ENCODE results near the gene FBLN2.

The FBLN2 gene

DNA sequence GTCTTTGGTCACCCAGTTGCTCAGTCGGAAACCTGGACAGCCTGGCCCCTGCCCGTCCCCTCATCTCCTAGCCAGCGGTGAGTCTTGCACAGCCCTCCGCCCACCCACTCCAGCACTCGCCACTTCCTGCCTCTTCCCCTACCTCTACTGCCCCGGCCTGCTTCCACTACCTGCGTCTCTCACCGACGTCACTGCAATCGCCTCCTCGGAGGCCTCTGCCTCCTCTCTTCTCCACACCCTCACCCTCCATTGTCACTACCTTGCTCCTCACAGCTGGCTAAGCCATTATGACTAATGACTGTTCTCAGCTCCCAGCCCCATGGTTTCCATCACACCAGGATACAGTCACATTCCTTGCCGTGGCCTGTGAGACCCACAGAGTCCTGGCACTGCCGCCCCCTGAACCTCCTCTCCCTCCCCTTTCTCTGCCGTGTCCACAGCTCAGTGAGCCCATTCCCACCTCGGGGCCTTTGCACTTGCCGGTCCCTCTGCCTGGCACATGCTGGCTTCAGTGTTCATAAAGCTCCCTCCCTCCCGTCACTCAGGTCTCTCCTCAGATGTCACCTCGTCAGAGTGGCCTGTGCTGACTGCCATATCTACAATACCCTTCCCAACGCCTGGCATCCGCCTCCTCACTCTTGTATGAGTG lies 104.8 kb downstream of the FBLN2 start:
- DNase-seq, result no peak

DNA sequence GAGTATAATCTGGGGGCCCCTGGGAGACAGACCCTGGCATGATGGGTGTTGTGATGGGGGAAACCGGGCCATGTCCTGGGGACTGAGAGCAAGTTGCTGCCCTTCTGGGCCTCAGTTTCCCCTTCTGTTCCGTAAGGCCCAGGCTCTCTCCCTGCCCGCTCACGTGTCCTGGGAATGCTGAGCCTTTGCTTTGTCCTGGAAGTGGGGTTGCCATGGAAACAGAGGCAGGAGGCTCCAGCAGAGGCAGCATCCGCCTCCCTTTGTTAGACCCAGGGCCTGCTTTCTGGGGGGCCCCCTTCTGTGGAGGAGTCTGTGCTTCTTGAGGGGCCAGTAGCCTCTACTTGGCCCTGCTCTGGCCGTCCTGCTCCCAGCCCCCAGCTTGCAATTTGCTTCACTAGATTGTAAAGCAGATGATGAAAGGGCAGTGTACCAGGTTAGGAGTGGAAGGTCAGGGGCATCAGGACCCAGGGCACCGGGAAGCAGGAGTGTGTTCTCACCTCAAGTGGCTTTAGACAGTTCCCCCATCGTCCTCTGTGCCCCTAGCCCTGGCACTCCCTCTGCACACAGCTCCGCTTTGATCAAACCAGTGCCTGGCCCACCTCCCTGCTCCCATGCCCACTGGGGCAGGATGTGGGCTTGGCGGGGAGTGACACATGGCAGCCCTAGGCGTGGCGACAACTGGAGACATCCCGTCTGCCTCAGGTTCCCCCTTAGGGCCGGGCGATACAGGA lies 105.6 kb downstream of the FBLN2 start:
- peak; percentile 14 for DNase-seq

DNA sequence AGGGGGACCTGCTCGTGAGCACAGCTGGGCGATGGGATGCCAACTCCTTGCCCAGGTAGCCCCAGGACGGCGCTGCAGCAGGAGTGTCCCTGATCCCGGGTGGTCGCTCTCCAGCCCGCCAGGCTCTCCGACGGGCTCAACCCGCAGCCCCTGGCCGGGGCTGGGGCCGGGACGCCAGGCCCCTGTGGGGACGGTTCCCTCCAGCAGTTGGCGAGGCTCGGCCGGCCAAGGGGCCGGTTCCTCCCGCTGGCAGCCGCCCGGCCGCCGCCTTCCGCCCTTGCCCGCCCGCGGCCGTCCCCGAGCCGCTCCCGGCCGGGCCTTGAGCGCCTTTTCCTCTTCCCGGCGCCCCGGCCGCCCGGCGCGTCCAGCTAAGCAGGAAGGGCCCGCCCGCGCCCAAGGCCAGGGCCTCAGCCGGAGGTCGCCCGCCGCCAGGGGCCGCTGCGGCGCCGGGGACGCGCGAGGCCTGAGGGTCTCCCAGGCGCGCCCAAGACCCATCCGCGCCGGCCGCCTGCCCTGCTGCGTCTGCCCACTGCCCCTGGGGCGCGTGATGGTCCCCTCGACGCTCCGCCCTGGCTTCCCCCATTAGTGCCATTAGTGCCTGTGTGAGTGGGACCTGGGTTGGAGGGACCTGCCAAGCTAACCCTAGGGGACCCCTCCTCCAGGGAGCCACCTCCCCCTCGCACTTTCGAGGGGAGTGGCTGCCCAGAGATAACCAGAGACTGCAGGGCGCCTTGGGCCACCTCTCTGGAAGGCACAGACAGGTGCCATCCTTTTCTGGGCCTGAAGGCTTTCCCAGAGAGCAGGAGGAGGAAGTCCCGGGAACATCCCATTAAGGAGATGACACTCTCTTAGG lies 106.4 kb downstream of the FBLN2 start:
- DNase-seq, result no peak

DNA sequence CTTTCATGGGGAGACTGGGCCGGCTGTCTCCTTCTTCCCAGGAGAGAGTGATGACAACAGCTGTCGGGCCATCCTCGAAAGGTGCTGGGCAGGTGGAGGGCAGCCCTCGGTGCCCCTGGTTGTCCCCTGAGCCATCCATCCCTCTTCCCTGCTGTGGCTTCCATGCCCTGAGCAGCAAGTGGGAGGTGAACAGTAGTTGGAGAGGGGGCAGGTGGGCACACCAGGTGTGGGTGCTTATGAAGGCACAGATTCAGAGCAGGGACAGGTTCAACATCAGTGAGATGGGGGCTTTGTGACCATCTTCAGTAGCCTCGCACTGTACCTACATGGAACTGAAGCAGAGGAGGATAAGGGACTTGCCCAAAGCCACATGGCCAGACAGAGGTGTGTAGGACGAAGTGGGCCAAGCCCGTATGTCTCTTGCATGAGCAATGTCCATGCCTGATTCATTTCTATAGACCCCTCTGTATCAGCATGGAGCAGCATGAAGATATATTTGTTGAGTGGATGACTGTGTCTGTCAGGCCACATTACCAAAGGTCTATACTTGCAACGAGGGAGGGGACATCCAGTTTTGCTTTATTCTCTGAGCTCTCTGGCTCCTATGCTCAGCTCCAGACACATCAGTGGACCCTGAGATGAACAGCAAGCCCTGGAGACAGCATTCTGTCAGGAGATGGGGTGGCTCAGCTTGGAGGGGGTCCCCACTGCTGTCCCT lies 107.8 kb downstream of the FBLN2 start:
- DNase-seq, result no peak

DNA sequence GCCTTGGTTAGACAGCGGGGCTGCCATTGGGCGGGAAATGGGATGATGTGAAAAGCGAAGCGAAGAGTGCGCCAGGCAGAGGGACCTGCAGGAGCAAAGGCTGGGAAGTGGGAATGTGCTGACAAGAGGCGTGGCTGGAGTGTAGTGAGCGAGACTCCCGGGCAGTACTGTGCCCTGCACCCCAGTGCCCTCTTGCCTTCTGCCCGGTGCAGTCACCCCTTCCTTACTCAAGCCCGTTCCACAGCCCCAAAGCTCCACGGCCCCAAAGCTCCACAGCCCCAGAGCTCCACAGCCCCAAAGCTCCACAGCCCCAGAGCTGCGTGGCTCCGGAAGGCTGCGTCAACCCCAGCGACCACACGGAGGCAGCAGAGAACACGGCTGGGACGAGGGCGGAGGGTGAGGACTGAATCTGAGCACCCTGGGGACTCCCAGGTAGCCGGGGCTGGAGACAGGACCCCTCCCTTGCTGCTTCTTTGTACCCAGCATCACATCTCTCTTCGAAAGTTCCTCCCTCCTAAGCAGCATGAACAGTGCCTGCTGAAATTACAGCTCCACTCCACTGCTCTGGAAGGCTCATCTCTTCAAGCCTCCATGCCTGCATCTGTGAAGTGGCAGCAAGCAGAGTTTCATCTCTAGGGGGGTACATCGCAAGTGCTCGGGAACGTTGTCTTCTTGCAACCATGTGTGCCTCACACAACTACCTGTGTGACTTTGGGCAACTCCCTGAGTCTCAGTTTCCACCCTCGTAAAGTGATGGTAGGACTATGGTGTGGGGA lies 108.9 kb downstream of the FBLN2 start:
- peak; percentile 61 for DNase-seq

DNA sequence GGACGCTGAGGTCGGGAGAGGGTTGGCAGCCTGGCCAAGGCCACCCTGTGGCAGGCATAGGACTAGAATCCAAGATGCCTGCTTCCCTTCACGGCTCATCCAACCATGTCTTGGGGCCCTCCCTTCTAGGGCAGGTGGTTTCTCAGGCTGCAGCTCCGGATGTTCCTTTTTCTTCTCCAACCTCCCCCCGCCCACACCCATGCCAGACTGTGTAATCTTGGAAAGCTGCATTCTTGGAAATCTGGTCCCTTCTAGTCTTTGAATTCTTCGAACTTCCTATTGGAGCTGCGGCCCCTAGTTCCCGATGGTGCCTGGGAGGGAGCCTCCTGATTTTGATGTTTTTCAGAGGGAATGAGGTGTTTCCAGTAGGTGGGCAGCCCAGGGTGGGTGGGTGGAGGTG lies 109.8 kb downstream of the FBLN2 start:
- no peak for DNase-seq

DNA sequence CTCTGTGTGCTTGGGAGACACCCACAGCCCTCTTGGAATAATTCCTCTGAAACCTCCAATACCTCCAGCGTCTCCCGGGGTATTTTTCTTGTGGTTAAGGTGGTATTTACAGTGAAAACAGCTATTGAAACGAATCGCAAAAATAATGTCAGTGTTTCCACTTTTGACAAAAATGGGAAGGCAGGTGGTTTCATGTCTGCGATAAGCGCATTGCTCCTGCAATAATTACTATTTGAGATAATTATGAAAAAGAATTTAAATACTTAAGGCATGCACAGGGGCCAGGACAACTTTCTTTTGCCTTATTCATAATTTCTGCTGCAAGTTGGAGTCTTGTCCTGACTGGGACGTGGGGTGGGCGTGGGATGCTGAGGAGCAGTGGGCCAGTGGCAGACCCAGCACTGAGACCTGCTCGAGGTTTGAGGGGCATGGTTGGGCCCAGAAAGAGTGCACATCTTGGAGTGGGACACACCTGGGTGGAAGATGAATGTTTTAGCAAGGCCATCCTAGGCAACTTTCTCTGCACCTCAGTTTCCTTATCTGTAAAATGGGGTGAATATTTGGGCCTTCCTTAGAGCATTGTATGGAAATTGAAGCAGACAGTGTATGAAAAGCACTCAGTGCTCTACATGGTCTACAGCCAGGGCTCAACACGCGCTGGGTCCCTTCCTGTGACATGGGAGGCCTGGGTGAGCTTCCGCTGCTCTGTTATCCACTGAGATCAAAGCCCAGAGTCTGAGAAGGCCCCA lies 110.5 kb downstream of the FBLN2 start:
- no peak for DNase-seq

DNA sequence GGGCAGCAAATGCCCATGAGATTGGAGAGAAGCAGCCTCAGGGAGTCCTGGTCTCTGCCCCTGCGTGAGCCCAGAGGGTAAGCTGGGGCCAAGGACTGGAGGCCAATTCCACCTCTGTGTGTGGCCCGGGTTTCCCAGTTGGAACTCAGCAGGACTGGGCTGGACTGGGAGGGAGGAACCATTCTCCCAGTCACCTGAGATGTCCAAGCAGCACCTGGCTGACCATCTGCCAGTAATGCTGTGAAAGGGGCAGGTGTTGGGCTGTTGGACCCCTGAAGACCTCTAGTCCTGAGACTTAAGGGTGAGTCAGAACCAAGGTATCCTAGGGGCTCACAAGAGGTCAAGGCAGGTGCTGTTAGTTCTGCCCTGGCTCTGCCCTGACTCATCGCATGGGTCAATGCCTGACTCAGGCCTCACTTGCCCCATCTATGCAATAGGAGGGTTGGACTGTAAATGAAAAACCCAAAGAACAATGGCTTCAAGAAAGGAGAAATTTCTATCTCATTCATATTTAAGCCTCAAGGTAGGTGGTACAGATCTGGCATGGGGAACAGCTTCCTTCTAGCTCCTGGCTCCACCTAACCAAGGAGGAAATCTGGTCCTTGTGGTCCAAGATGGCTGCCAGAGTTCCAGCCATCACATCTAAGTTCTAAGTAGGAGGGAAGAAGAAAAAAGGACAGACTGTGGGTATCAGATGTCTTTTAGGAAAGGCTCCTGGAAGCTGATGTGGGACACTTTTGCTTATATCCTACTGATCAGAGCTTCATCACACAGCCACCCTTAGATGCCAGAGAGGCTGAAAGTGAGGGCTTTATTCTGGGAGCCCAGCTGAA lies 111.3 kb downstream of the FBLN2 start:
- no peak for DNase-seq

- DNase-seq, result no peak
Measured at GRCh38 chr3:13661121-13661520, 112.2 kb downstream of the FBLN2 start.

DNA sequence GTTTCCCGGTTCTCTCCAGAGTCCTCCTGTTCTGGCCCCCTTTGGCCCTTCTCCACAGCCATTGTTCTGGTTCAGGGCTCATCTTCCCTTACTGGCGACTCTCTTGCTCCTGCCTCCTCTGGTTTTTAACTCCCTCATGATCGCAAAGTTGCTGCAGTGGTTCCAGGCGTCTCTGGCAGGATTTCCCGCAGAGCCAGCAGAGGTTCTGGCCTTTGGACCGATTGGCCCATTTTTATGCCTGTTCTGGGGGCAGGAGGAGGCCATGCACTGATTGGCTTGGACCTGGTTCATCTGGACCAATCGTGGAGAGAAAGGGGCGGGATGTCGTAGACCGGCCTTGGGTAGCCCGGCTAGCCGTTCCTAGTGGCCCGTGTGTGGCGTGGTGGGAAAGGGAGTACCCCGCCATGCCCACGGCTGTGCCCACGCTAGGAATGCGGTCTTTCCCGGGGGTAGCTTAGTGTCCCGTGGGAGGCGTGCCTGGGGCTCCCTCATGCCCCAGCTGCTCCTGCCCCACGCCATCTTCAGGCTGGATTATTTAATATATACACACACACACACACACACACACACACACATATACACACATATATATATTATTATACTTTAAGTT lies 113.4 kb downstream of the FBLN2 start:
- no peak for DNase-seq

DNA sequence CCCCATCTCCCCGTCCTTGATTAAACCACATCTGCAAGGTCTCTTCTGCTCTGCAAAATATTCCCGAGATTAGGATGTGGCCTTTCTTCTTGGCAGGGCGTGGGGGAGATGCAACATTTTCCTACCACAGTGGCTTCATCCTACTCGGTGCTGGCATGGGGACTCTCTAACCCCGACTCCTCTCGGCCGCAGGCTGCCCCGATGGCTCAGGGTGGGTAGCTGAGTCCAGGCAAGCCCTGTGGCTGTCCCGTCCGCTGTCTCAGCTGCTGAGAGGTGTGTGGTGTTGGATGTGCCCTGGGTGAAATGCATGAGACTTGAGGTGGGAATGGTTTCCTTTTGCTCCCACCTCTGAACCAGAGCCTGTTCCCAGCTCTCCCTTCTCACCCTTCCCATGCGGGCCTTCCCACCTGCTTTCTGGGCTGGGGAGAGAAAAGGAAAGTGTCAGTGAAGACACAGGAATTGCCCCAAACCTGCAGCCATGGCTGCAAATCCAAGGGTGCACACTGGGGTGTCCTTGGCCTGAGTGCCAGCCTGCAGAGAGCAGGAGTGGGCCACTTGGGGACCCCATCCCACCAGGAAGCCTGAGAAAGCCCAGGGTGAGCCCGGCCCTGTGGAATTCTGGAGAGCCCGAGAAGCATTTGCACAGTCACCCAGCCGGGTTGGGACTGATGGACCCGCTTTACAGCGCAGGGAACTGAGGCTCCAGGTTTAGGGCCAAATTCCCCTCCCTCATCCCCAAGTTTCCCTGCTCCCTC lies 115.0 kb downstream of the FBLN2 start:
- DNase-seq, result no peak

GRCh38 chr3:13665582-13666226 lies 116.8 kb downstream of the FBLN2 start:
- DNase-seq, result no peak

GRCh38 chr3:13666227-13666619 lies 117.3 kb downstream of the FBLN2 start:
- DNase-seq, result no peak

DNA sequence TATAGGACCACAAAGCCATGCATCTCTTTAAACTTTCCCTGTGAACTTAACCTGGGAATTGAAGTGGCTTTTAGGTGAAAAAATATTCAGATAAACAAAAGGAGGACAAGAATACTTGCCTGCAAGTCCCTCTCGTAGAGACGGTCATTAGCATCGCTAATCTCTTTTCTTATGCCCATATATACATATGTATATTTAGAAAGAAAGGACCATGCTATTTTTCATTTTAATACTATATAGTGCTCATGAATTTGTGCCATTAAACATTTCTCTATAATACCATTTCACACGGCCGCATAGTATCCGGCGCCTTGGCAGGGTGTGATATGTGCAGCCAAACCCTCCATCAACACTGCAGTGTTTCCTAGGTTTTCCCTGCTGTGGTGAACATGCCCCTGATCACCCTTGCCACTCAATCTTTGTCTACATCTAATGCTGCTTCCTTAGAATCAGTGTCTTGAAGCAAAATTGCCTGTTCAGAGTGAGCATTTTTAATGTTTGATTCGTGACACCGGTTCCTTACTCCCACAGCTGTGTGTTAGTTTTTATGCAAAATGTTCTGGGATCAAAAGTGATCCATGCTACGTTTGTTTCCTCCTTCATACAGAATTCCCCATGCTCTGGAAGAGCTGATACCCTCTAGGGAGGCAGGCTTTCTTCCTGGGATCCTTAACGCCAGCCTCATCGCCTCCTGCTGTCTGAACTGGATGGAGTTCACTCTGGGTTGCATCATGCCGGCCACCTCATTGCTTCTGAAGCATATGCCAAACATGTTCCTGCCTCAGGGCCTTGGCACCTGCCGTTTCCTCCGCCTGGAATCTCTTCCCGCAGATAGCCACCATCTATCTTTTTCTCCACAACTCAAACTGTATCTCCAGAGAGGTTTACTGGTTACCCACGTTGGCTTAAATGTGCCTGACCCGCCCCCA lies 118.1 kb downstream of the FBLN2 start:
- no peak for DNase-seq

GRCh38 chr3:13668136-13668535 lies 119.2 kb downstream of the FBLN2 start:
- no peak for DNase-seq

GRCh38 chr3:13669457-13669856 lies 120.5 kb downstream of the FBLN2 start:
- DNase-seq, result no peak

DNA sequence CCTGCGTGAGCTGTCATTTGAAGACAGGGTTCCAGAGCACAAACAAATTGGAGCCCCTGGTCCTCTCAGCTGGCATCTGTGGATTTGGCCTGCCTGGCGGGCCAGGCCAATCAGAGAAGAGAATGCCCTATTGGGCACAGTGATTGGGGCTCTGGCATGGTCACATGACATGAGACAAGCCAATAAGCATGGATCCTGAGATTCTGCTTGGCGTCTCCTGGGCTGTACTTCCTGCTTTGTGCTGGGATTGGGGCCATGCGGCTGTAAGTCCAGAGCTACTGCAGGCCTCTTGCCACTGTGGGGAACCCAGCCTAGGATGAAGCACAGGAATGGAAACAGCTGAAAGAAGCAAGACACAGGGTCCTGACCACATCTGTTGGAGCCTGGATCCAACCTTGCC lies 121.4 kb downstream of the FBLN2 start:
- no peak for DNase-seq
